Omental fat pad (tissue), 4 donors: Measurements from ENCODE around the gene CDKL2. TPM values are rescaled to one million over a fixed set of nuclear protein-coding genes. Genes with fewer than 3 reads are reported as not detected.
A peak's percentile ranks its signal among the peaks of the same experiment; 100 is the strongest.
"Not testable (repeated sequence)": the region's sequence is repeated elsewhere in the genome, so short reads cannot be mapped to it uniquely, and the experiment has no call there.

Source experiments
- ATAC-seq: fragments of 150-250 bp; one replicate; pipeline ENCODE4 v1.9.1; 2016; ENCODE audit warnings: mild to moderate bottlenecking, moderate library complexity; ENCODE audit not compliant: low FRiP score
- DNase-seq: peaks from one replicate; pipeline ENCODE4 v3.0.0-alpha.2; 2019; ENCODE audit warnings: low spot score
- CTCF ChIP-seq, 3 donors: fragments of 450-650 bp; IDR thresholded peaks; one replicate each; pipeline ENCODE4 v1.5.1; 2016 to 2017; ENCODE audit warnings: antibody characterized with exemption in 3 of 3, mild to moderate bottlenecking in 3 of 3, moderate library complexity in 2 of 3
- total RNA-seq, 4 donors: library from RNA; depleted of rRNA; stranded (reverse); fragments of >200 nt; gene quantifications; one replicate each; pipeline ENCODE4 v1.1.0, GENCODE V29; 2016

The CDKL2 gene
- total RNA-seq, 4 donors from 2014 or later, result 0.38 to 1.9 (median 1.1) TPM; not detected in 1

GRCh38 chr4:75672461-75673026 lies 42.2 kb upstream of the CDKL2 start:
- DNase-seq (peak; percentile 38), ATAC-seq (peak; percentile 44)
- no peak for TF ChIP-seq CTCF (IDR thresholded peaks at IDR 0.05)

DNA sequence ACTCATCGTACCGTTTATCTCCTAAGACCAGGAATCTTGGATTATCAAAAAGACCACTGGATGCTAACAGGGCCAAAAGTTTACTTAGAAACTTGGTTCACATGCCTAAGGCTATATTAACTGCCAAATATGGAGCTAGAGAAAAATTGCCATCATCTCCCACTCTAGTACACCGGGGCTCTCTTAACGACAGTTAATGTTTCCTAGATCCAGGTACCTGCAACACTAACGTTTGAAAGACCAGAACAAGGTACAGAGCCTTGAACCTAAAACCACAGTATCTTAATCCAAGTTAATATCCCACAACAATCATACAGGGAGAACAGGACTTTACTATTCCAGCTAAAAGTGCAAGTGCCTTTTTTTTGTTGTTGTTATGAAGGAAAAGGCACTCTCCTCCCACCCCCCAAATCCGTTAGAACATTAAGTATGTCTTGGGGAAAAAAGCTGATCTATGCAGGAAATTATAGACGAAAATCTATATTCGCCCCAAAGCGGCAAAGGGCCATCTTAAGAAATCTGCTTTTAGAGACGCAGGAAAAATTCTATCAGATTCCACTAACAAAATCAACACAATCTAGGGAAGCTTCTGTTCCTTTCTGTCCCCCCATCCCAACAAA lies 41.6 kb upstream of the CDKL2 start:
- ATAC-seq (no peak), DNase-seq (no peak)
- no peak for TF ChIP-seq CTCF (IDR thresholded peaks at IDR 0.05)

DNA sequence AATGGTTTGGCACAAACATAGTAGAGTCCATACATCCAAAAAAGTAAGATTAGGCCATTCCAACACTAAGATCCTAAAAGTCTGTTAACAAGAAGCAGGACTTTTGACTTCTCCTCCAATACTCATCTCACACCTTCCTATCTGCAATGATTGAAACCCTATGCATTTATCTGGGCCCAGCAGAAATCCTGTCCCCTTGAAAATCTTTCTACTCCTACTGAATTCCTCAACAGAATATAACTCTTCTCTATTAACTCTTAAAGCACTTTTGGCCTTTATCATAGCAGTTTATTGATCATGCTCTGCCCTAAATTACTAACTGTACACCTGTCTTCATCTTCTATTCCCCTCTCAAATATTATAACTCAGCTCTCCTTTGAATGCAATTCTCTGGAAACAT lies 38.3 kb upstream of the CDKL2 start:
- ATAC-seq, result no peak
- TF ChIP-seq CTCF (IDR thresholded peaks at IDR 0.05), result no peak
- DNase-seq, result no peak

GRCh38 chr4:75667636-75668035 lies 37.3 kb upstream of the CDKL2 start:
- not testable (repeated sequence) for DNase-seq, ATAC-seq

DNA sequence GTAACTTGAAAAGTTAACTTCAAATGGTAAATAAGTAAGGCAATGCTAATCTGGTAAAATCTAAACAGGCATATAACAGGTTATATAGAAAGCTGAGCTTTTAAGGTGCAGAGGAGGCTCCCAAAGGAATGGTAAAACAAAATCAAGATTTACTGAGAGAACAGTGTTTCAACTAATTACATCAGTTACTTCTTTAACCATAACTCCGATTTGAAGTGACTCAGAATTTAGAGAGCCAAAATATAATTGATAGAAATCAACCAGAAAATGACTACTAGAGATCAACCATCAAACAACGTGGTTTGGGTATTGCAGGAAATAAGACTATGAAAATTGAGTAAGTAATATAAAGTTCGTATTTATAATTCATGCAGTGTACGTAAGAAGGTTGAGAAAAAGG lies 36.0 kb upstream of the CDKL2 start:
- TF ChIP-seq CTCF (IDR thresholded peaks at IDR 0.05), result no peak
- ATAC-seq, result no peak
- DNase-seq, result no peak

DNA sequence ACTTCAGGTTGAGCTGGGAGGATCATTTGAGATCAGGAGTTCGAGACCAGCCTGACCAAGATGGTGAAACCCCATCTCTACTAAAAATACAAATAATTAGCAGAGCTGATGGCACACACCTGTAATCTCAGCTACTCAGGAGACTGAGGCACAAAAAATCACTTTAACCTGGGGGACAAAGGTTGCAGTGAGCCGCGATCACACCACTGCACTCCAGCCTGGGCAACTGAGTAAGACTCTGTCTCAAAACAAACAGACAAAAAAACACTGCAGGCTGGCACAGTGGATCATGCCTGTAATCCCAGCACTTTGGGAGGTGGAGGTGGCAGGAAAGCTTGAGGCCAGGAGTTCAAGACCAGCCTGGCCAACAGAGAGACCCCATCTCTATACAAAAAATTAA lies 34.3 kb upstream of the CDKL2 start:
- not testable (repeated sequence) for ATAC-seq, DNase-seq

GRCh38 chr4:75662626-75663025 lies 32.3 kb upstream of the CDKL2 start:
- no peak for ATAC-seq
- no peak for DNase-seq
- no peak for TF ChIP-seq CTCF (IDR thresholded peaks at IDR 0.05)

- ATAC-seq, result no peak
- no peak for TF ChIP-seq CTCF (IDR thresholded peaks at IDR 0.05)
- DNase-seq, result no peak
Observed at GRCh38 chr4:75660491-75660890, 30.2 kb upstream of the CDKL2 start.
